B cell (primary cell): Measurements from ENCODE around the gene SERTAD3.

ENCODE experiments used
- EZH2 ChIP-seq: IDR thresholded peaks from 2 replicates; pipeline ENCODE4 v1.6.1; 2012; ENCODE audit warnings: borderline replicate concordance, low read depth, mild to moderate bottlenecking, moderate library complexity, low read length; ENCODE audit not compliant: insufficient read depth, poor library complexity, severe bottlenecking
- TF ChIP-seq, protein P1 (sequence below): fragments of 200-600 bp; IDR thresholded peaks from one replicate; pipeline ENCODE4 v1.8.0; 2022; ENCODE audit warnings: antibody characterized with exemption, mild to moderate bottlenecking

DNA sequence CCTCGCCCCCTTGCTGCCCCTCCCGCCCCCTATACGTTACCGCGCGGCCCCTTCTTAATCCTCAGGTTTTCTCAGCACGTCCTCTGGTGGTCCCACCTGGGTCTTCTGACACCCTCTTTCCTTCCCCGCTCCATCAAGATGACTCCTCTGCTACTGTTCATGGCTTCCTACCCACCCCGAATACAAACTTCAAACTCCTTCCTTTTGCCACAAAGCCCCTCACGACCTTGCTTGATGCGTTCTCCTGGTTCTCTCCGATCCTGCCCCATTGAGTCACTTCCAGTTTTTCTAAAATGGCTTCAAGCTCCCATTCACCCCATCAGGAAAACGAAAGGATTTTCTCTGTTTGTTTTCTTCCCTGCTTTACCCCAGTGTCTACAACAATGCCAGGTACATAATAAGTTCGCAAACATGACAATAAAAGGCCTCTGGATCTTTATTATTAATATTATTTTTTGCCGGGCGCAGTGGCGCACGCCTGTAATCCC, 734 bp upstream of the SERTAD3 start:
- TF ChIP-seq, protein P1, sequence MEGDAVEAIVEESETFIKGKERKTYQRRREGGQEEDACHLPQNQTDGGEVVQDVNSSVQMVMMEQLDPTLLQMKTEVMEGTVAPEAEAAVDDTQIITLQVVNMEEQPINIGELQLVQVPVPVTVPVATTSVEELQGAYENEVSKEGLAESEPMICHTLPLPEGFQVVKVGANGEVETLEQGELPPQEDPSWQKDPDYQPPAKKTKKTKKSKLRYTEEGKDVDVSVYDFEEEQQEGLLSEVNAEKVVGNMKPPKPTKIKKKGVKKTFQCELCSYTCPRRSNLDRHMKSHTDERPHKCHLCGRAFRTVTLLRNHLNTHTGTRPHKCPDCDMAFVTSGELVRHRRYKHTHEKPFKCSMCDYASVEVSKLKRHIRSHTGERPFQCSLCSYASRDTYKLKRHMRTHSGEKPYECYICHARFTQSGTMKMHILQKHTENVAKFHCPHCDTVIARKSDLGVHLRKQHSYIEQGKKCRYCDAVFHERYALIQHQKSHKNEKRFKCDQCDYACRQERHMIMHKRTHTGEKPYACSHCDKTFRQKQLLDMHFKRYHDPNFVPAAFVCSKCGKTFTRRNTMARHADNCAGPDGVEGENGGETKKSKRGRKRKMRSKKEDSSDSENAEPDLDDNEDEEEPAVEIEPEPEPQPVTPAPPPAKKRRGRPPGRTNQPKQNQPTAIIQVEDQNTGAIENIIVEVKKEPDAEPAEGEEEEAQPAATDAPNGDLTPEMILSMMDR, result peak; percentile 42
- no peak for TF ChIP-seq EZH2
